WERI-Rb-1 (cell line): Measurements from ENCODE around the gene UBE2J2.

Source experiments
- DNase-seq: peaks from one replicate; pipeline ENCODE4 v3.0.0-alpha.2; 2020
- H3K27ac ChIP-seq: fragments of 250-450 bp; sonication (Bioruptor Pico); 2 replicates; pipeline ENCODE4 v1.5.1; 2020; ENCODE audit warnings: mild to moderate bottlenecking, moderate library complexity
- H3K27me3 ChIP-seq: fragments of 250-450 bp; sonication (Bioruptor Pico); 2 replicates; pipeline ENCODE4 v1.5.1; 2021; ENCODE audit warnings: mild to moderate bottlenecking, low read depth, moderate library complexity; ENCODE audit not compliant: insufficient read depth, severe bottlenecking
- H3K36me3 ChIP-seq: fragments of 250-450 bp; sonication (Bioruptor Pico); 2 replicates; pipeline ENCODE4 v1.5.1; 2020; ENCODE audit warnings: mild to moderate bottlenecking, moderate library complexity
- H3K4me3 ChIP-seq: 2 replicates; pipeline ENCODE4 v1.5.1; 2011; ENCODE audit warnings: low read depth, mild to moderate bottlenecking, control low read depth, low read length
- H3K9me3 ChIP-seq: fragments of 250-450 bp; sonication (Bioruptor Pico); 2 replicates; pipeline ENCODE4 v1.5.1; 2021; ENCODE audit warnings: mild to moderate bottlenecking, moderate library complexity; ENCODE audit not compliant: severe bottlenecking
- CTCF ChIP-seq: IDR thresholded peaks from 2 replicates; pipeline ENCODE4 v1.5.1; 2011; ENCODE audit warnings: low read depth, mild to moderate bottlenecking, control low read depth, inconsistent platforms, low read length

Gene UBE2J2

DNA sequence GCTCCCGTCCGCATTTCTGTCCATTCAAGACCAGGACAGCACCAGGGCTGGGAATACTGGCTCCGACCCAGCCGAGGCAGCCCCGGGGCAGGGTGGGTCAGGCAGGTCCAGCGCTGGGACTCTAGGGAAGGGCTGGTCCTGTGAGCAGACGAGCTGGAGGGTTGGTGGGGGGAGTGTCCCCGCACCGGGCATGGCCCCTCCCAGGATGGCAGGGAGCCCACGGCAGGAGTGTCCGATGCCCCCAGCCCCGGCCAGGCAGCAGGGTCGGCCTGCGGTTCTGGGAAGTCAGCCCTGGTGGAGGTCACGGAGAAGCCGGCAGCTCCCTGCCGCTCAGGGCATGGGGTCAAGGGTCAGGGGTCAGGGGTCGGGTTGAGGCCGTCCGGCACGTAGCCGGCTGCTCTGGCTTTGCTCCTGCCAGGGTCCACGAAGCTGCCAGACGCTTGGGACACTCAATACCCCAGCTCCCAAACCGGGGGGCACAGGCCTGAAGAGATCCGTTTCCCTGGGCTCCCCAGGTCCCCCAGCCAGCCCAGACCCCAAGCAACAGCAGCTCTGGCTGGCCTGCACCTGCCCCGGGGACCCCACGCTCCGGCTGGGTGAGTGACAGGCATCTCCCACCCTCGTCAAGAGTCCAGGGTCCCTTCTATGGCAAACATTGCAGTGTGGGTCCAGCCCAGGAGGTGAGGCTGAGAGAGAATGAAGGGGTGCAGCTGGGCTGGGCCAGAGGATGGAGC lies 33.9 kb downstream of the UBE2J2 start:
- no peak overlapping the region for H3K4me3 ChIP-seq
- H3K27me3 ChIP-seq: no peaks in the 10 kb centered on the region
- no peaks in the 10 kb centered on the region for H3K9me3 ChIP-seq
- DNase-seq: no peak
- no peak for TF ChIP-seq CTCF
- H3K27ac ChIP-seq: no peak overlapping the region
- peaks cover under 1% of the 10 kb centered on the region; the same call in 1 of the 2 replicates for H3K36me3 ChIP-seq

DNA sequence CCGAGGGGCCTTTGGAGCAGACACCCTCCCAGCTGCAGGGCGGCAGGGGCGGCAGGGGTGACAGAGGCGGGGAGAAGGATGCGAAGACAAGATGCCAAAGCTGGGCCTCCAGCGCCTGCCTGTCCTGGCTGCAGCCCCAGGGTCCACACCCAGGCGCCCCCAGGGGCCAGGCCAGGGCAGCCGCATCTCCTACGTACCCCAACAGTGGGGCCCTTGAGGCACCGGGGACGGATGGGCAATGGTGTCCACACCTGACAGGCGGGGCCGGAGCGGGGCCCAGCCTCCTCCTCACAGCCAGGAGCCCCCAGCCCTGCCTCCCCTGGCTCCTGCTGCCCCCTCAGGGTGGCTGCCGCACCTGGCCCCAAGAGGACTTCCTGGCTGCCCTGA lies 34.4 kb downstream of the UBE2J2 start:
- H3K9me3 ChIP-seq: no peaks in the 10 kb centered on the region
- H3K27ac ChIP-seq: no peak overlapping the region
- no peaks in the 10 kb centered on the region for H3K27me3 ChIP-seq
- H3K36me3 ChIP-seq: peaks cover 6% of the 10 kb centered on the region; the same call in 1 of the 2 replicates
- TF ChIP-seq CTCF: no peak
- no peak for DNase-seq
- H3K4me3 ChIP-seq: no peak overlapping the region

GRCh38 chr1:1238702-1239178 lies 34.9 kb downstream of the UBE2J2 start:
- no peak for TF ChIP-seq CTCF
- H3K36me3 ChIP-seq: peaks cover 9% of the 10 kb centered on the region
- H3K27ac ChIP-seq: no peak overlapping the region
- no peak for DNase-seq
- no peak overlapping the region for H3K4me3 ChIP-seq
- H3K9me3 ChIP-seq: no peaks in the 10 kb centered on the region
- H3K27me3 ChIP-seq: no peaks in the 10 kb centered on the region

GRCh38 chr1:1237874-1238701 lies 35.6 kb downstream of the UBE2J2 start:
- no peak overlapping the region for H3K4me3 ChIP-seq

More at GRCh38 chr1:1237874-1238701, 35.6 kb downstream of the UBE2J2 start:
- TF ChIP-seq CTCF: no peak
- H3K27ac ChIP-seq: no peak overlapping the region; the same call in 1 of the 2 replicates
- no peak for DNase-seq
- H3K9me3 ChIP-seq: no peaks in the 10 kb centered on the region
- no peaks in the 10 kb centered on the region for H3K27me3 ChIP-seq
- H3K36me3 ChIP-seq: peaks cover 14% of the 10 kb centered on the region
